ENCODE data around the gene C22orf31. TPM values are rescaled to one million over a fixed set of nuclear protein-coding genes. Genes with fewer than 3 reads are reported as not detected.

Gene C22orf31
- total RNA-seq, 1 donor, result not detected

DNA sequence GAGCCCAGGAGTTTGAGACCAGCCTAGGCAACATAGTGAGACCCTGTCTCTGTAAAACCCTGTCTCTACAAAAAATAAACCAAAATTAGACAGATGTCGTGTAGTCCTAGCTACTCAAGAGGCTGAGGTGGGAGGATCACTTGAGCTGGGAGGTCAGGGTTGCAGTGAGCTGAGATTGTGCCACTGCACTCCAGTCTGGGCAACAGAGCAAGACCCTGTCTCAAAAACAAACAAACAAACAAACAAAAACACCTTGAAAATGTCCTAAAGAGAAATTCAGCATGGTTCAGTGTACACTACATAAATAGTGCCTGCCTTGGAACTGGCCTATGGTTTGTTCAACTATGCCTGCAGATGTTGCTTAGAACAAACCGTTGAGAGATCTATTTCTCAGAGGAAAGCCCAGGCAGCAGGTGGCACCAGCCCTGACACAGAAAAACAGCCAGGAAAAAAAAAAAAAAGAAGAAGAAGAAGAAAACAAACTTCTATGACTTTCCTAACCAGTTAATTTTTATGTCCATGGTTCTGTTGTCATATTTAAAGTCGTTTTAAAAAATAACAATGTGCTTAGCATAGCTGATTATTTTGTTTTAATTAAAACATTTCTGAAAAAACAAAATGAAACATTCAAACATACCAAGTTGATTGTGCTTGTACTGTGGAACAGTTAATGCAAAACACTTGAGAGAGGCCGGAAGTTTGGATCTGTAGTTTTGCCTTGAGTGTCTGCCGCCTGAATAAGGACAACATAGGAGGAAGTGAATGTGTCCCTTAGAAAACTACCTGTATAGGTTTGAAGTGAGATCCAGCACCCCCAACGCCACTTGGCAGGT is 16.6 kb upstream of the C22orf31 start:
- no peak overlapping the region for H3K4me3 ChIP-seq (ENCODE audit: low read depth, low read length)
- DNase-seq (ENCODE audit: low read depth), result no peak
- TF ChIP-seq, protein P1, sequence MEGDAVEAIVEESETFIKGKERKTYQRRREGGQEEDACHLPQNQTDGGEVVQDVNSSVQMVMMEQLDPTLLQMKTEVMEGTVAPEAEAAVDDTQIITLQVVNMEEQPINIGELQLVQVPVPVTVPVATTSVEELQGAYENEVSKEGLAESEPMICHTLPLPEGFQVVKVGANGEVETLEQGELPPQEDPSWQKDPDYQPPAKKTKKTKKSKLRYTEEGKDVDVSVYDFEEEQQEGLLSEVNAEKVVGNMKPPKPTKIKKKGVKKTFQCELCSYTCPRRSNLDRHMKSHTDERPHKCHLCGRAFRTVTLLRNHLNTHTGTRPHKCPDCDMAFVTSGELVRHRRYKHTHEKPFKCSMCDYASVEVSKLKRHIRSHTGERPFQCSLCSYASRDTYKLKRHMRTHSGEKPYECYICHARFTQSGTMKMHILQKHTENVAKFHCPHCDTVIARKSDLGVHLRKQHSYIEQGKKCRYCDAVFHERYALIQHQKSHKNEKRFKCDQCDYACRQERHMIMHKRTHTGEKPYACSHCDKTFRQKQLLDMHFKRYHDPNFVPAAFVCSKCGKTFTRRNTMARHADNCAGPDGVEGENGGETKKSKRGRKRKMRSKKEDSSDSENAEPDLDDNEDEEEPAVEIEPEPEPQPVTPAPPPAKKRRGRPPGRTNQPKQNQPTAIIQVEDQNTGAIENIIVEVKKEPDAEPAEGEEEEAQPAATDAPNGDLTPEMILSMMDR (IDR thresholded peaks at IDR 0.05; ENCODE audit: insufficient read depth, low read length), result no peak

DNA sequence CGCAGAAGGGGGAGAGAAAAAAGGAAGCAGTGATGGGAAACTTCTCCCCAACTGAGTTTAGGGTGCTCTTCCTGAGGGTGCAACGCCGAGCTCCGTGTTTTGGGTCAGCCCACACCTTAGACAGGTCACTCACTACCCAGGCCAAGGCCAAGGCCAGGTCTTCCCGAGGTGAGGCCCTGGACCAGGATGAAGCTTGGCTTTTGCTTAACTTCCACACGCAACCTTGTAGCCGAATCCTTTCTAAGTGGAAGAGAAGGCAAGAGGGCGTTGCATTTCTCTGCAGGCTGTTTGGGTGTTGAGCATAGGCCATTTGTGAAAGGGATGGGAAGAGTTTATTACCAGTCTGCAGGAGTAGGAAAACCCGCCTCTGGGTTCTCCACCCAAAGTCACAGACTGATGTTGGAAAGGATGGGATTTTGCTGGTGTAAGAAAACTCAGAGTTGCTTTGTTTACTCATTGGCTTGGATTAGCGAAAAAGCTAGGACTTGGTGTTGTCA is 12.7 kb upstream of the C22orf31 start:
- DNase-seq (ENCODE audit: low read depth), result no peak
- peak overlapping the region; percentile 73 for H3K4me3 ChIP-seq (ENCODE audit: low read depth, low read length)
- TF ChIP-seq, protein P1 (IDR thresholded peaks at IDR 0.05; ENCODE audit: insufficient read depth, low read length), result no peak

DNA sequence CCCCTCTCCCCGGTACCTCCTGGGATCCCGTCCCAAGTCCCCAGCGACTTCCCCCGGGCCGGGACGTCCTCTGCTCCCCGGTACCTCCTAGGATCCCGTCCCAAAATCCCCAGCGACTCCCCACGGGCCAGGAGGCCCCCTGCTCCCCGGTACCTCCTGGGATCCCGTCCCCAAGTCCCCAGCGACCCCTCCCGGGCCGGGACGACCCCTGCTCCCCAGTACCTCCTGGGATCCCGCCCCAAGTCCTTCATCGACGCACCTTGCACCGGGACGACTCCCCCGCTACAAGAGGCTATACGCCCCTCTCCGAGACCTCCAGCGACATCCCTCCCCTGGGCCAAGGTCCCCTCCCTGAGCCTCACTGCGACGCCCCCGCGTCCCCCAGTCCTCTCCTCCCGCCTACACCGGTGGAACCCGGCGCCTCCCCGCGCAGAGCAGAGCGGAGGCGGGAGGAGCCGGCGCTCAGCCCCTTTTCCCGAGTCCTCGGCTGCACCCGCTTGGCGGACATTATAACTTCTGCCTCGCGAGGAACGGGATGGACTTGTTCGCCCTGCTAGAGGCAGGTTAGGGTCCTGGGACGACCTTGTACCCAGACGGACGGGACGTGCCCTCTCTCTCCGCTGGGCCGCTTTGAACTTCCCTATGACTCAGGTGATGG is 12.1 kb upstream of the C22orf31 start:
- DNase-seq (ENCODE audit: low read depth), result peak; percentile 16
- TF ChIP-seq, protein P1 (IDR thresholded peaks at IDR 0.05; ENCODE audit: insufficient read depth, low read length), result no peak
- H3K4me3 ChIP-seq (ENCODE audit: low read depth, low read length), result peak overlapping the region; percentile 73

DNA sequence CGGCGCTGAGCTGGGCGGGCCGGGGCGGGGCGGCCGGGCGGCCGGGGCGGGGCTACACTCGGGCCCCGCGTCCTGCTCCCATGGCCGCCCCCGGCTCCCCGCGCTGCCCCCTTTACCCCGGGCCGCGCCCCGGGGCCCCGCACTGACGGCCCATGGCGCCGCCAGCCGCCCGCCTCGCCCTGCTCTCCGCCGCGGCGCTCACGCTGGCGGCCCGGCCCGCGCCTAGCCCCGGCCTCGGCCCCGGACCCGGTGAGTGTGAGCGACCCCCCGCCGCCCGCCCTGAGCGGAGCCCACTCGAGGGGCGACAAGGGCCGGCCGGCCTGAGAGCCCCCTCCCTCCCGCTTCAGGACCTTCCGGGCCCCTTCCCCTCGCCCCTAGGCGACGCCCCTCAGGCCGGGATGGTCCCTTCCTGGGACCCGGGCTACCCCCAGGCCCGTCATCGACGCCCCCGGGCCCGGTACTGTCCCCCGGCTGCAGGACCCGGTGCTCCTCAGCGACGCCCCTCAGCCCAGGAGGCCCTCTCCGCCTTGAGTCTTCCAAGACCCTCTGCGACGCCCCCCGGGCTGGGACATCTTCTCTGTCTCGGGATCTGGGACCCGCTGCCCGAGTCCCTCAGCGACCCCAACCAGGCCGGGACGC is 11.5 kb upstream of the C22orf31 start, which contains the start of gene KREMEN1:
KREMEN1 (plus strand) TSS at position 57 of the 639 bp plus-strand sequence; CDS start at position 153, 96 bp downstream.
- TF ChIP-seq, protein P1 (IDR thresholded peaks at IDR 0.05; ENCODE audit: insufficient read depth, low read length), result no peak
- DNase-seq (ENCODE audit: low read depth), result no peak
- H3K4me3 ChIP-seq (ENCODE audit: low read depth, low read length), result peak within 1 kb of the TSS; percentile 73

DNA sequence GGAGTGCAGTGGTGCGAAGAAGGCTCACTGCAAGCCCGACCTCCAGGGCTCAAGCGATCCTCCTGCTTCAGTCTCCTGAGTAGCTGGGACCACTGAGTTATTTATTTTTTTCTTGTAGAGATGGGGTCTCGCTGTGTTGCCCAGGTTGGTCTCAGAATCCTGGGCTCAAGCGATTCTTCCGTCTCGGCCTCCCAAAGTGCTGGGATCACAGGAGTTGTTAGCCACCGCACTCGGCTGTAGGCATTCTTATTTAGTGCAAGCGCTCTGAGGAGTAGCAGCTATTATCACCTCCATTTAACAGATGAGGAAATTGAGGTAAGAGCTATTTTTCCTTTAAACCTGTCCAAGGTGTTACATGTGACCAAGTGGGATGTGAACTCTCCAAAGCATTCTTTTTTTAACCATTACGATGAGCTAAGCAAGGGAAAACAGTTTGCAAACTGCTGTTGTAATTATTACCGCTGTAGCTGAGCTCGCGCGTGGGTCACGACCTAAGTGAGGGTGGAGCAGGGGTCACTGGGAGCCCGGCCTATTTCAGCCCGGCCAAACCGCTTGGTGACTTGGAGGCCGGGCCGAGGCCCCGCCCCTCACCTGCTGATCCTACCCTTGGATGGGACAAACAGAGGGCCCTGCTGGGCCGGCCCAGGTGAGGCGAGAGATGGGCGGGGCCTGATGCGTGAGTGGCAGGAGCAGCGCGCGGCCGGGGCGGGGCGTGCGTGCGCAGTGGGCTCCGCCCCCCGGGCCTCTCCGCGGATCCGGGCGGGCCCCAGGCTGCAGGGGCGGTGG is 10.8 kb upstream of the C22orf31 start:
- DNase-seq (ENCODE audit: low read depth), result peak; percentile 42
- H3K4me3 ChIP-seq (ENCODE audit: low read depth, low read length), result peak overlapping the region; percentile 64
- TF ChIP-seq, protein P1 (IDR thresholded peaks at IDR 0.05; ENCODE audit: insufficient read depth, low read length), result no peak

Data from fibroblast of the aortic adventitia (primary cell).